ENCODE measurements around the gene HSPH1. TPM values are rescaled to one million over a fixed set of nuclear protein-coding genes. Genes with fewer than 3 reads are reported as not detected.

Gene HSPH1
- total RNA-seq, 6 donors from 2014 or later: 32.5 to 93.1 (median 53.2) TPM

DNA sequence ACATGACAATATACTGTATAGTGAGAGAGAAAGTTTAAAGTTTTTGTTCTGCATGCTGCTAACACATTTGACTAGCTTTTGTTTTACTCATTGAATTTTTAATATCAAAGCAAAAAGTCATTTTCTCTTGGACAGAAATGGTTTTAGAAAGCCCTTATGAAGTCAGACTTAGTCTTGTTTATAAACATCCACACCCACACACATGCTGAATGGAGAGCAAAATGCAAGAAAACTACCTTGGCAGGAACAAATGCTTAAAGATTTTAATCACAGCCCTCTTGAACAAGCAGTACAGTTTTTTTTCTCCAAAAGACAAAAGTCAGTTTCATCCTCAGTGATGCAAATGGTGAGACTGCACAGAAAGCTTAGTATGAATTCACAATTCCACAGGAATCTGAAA, 25.0 kb downstream of the HSPH1 start:
- DNase-seq: no peak
- H3K4me3 ChIP-seq: no peak overlapping the region
- no peaks in the 10 kb centered on the region for H3K27me3 ChIP-seq
- no peaks in the 10 kb centered on the region for H3K4me1 ChIP-seq
- no peak for ATAC-seq (ENCODE audit: low FRiP score in 2 of 2)
- H3K27ac ChIP-seq: no peak overlapping the region
- no peaks in the 10 kb centered on the region for H3K9me3 ChIP-seq
- TF ChIP-seq EP300 (IDR thresholded peaks at IDR 0.05) (no peak), POLR2AphosphoS5 (IDR thresholded peaks at IDR 0.05) (no peak), POLR2A (IDR thresholded peaks at IDR 0.05) (no peak)
- TF ChIP-seq, protein P1, sequence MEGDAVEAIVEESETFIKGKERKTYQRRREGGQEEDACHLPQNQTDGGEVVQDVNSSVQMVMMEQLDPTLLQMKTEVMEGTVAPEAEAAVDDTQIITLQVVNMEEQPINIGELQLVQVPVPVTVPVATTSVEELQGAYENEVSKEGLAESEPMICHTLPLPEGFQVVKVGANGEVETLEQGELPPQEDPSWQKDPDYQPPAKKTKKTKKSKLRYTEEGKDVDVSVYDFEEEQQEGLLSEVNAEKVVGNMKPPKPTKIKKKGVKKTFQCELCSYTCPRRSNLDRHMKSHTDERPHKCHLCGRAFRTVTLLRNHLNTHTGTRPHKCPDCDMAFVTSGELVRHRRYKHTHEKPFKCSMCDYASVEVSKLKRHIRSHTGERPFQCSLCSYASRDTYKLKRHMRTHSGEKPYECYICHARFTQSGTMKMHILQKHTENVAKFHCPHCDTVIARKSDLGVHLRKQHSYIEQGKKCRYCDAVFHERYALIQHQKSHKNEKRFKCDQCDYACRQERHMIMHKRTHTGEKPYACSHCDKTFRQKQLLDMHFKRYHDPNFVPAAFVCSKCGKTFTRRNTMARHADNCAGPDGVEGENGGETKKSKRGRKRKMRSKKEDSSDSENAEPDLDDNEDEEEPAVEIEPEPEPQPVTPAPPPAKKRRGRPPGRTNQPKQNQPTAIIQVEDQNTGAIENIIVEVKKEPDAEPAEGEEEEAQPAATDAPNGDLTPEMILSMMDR (IDR thresholded peaks at IDR 0.05): no peak
- peaks cover 19 to 63% (median 43%) of the 10 kb centered on the region in 4 donors for H3K36me3 ChIP-seq

DNA sequence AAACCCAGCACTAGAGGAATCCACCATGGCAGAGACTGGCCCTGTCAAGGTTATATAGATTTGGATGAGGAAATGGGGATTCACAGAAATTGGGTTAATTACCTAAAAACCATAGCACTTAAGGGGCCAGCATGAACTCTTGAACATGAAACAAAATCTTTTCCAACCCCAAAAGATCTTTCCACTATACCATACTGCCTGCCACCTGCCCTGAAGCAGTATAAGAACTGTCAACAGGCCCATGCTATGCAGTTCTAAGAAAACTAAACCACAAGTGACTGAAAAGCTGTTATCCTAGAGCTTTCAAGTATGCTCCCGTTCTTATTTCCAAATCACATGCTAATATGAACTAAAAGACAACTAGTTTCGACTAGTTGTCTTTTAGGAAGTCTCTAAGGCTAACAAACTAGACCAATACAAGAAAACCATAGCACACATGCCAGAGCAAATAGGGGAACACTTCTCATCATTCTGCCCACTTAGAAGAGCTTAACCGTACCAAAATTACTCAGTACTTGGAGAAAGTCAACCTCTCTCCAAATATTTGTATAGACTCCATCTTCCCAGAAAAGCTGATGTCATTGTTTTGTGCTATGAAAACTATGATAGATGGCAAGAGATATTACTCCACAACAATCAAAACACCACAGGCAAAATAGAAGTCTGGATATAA, 27.5 kb downstream of the HSPH1 start:
- H3K4me3 ChIP-seq: no peak overlapping the region
- no peaks in the 10 kb centered on the region for H3K9me3 ChIP-seq
- no peaks in the 10 kb centered on the region for H3K4me1 ChIP-seq
- H3K36me3 ChIP-seq: peaks cover 19 to 38% (median 26%) of the 10 kb centered on the region in 4 donors
- no peaks in the 10 kb centered on the region for H3K27me3 ChIP-seq
- DNase-seq (no peak), ATAC-seq (ENCODE audit: low FRiP score in 2 of 2) (no peak)
- no peak for TF ChIP-seq EP300 (IDR thresholded peaks at IDR 0.05)
- WGBS, 2 donors: 63 to 74% methylated on average over 3 of the region's 3 CpGs
- H3K27ac ChIP-seq: no peak overlapping the region

DNA sequence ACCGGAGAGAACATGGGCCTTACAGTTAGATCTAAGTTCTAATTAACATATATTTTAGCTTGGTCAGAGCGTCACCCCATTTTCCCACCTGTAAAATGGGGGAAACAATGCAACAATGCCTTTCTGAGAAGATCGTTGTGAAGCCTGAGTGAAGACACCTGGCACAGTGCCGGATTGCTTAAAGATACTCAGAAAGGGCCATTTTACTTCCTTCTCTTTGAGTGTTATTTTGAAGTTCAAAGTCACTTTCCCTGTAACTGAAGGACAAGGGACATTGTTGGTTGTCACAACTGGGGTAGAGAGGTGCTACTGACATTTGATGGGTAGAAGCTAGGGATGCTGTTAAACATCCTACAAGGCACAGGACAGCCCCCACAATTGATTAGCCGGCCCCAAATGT, 28.1 kb downstream of the HSPH1 start:
- no peak overlapping the region for H3K27ac ChIP-seq
- 89 to 94% methylated on average over 5 of the region's 5 CpGs for WGBS, 2 donors
- no peak for DNase-seq
- TF ChIP-seq POLR2A (IDR thresholded peaks at IDR 0.05) (no peak), EP300 (IDR thresholded peaks at IDR 0.05) (no peak), POLR2AphosphoS5 (IDR thresholded peaks at IDR 0.05) (no peak)
- TF ChIP-seq, protein P1 (IDR thresholded peaks at IDR 0.05): no peak
- no peak for ATAC-seq (ENCODE audit: low FRiP score in 2 of 2)
- no peaks in the 10 kb centered on the region for H3K27me3 ChIP-seq
- no peaks in the 10 kb centered on the region for H3K9me3 ChIP-seq
- no peaks in the 10 kb centered on the region for H3K4me1 ChIP-seq
- no peak overlapping the region for H3K4me3 ChIP-seq
- H3K36me3 ChIP-seq: peaks cover 19 to 32% (median 21%) of the 10 kb centered on the region in 4 donors

DNA sequence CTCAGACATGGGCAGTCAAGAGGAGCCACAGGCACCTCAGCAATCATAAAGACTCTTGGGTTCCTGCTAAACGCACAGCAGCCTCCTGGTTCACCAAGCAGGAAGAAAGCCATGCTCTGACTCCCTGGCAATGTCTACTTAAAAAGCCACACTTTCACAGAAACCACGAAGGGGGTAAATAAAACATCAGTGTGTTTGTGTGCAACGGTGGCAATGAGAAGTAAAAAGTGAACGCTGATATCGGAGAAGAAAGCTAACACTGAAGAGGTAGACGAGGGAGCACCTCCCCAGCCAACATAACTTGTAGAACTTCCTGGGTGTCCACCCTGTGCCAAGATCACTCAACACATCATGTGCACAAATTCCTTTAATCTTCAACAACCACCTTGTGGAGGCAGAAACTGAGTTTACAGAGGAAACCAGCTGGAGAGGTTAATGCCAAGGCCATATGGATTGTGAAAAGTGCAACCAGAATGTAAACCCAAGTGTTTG, 30.2 kb downstream of the HSPH1 start:
- no peak overlapping the region for H3K27ac ChIP-seq
- TF ChIP-seq POLR2A (IDR thresholded peaks at IDR 0.05) (no peak), POLR2AphosphoS5 (IDR thresholded peaks at IDR 0.05) (no peak), EP300 (IDR thresholded peaks at IDR 0.05) (no peak)
- TF ChIP-seq, protein P1 (IDR thresholded peaks at IDR 0.05): no peak
- peaks cover 0 to 12% (median 3%) of the 10 kb centered on the region in 4 donors for H3K36me3 ChIP-seq
- no peaks in the 10 kb centered on the region for H3K27me3 ChIP-seq
- no peak overlapping the region for H3K4me3 ChIP-seq
- WGBS, 2 donors: 42 to 53% methylated on average over 5 to 6 of the region's 6 CpGs
- ATAC-seq (ENCODE audit: low FRiP score in 2 of 2): no peak
- no peaks in the 10 kb centered on the region for H3K4me1 ChIP-seq
- DNase-seq: no peak
- H3K9me3 ChIP-seq: no peaks in the 10 kb centered on the region

DNA sequence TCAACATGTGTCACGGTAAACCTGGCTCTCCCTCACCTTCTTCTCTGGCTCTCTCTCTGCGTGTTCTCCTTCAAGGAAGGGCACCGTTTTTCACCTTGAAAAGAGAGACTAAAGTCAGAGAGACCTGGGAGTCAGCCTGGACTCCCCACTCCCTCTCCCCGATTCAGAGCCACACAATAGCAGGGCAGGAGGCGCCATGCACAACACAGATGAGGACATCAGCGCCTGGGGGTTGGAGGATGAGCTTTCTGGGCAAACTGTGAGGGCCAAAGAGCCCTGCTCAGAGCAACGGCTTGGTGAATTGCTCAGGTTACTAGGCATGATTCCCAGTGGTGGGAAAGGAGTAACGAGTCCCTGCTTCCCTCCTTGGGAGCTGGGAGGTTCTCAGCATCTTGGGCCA, 32.3 kb downstream of the HSPH1 start:
- Histone ChIP-seq H3K27me3 (no peaks in the 10 kb centered on the region), H3K9me3 (no peaks in the 10 kb centered on the region), H3K4me3 (no peak overlapping the region), H3K4me1 (no peaks in the 10 kb centered on the region), H3K27ac (no peak overlapping the region), H3K36me3 (peaks cover 0 to 4% (median 0%) of the 10 kb centered on the region in 4 donors)
- no peak for DNase-seq
- TF ChIP-seq, protein P1 (IDR thresholded peaks at IDR 0.05): no peak
- no peak for TF ChIP-seq POLR2A (IDR thresholded peaks at IDR 0.05)
- no peak for TF ChIP-seq POLR2AphosphoS5 (IDR thresholded peaks at IDR 0.05)
- no peak for TF ChIP-seq EP300 (IDR thresholded peaks at IDR 0.05)
- 80 to 84% methylated on average over 6 to 8 of the region's 8 CpGs for WGBS, 2 donors
- no peak for ATAC-seq (ENCODE audit: low FRiP score in 2 of 2)
